ENCODE measurements around the gene GLIPR2. TPM values are rescaled to one million over a fixed set of nuclear protein-coding genes. Genes with fewer than 3 reads are reported as not detected.

The GLIPR2 gene
- total RNA-seq, 4 donors from 2014 or later, result 3.2 to 8.8 (median 5.6) TPM

- WGBS, result 12% methylated on average over 18 of the region's 18 CpGs
- Histone ChIP-seq H3K4me3 (peak overlapping the region; percentile 82), H3K36me3 (no peaks in the 10 kb centered on the region), H3K27ac (peak overlapping the region; percentile 79), H3K9me3 (no peaks in the 10 kb centered on the region), H3K27me3 (peaks cover 18% of the 10 kb centered on the region), H3K4me1 (peaks cover 36% of the 10 kb centered on the region)
- no peak for TF ChIP-seq POLR2AphosphoS5 (IDR thresholded peaks at IDR 0.05)
- TF ChIP-seq POLR2A (IDR thresholded peaks at IDR 0.05), result no peak
- TF ChIP-seq EP300 (IDR thresholded peaks at IDR 0.05), result no peak
- no peak for TF ChIP-seq CTCF (IDR thresholded peaks at IDR 0.05)
- DNase-seq (ENCODE audit: low spot score in 2 of 2), result peak; percentile 79 to 83
These were observed 727 bp upstream of the GLIPR2 start for GRCh38 chr9:36135741-36136271.

- WGBS, result 0% methylated on average over 14 of the region's 40 CpGs
- Histone ChIP-seq H3K4me3 (peak overlapping the region; percentile 82), H3K36me3 (no peaks in the 10 kb centered on the region), H3K9me3 (no peaks in the 10 kb centered on the region), H3K27me3 (peaks cover 18% of the 10 kb centered on the region), H3K27ac (peak overlapping the region; percentile 79), H3K4me1 (peaks cover 47% of the 10 kb centered on the region)
- TF ChIP-seq POLR2A (IDR thresholded peaks at IDR 0.05) (no peak), EP300 (IDR thresholded peaks at IDR 0.05) (no peak), POLR2AphosphoS5 (IDR thresholded peaks at IDR 0.05) (no peak), CTCF (IDR thresholded peaks at IDR 0.05) (no peak)
- DNase-seq (ENCODE audit: low spot score in 2 of 2), result peak in 1 of 2 donors; percentile 67
These were observed 410 bp downstream of the GLIPR2 start for GRCh38 chr9:36136894-36137391.

GRCh38 chr9:36137392-36138004, 965 bp downstream of the GLIPR2 start:
- Histone ChIP-seq H3K27me3 (peaks cover 18% of the 10 kb centered on the region), H3K9me3 (no peaks in the 10 kb centered on the region), H3K27ac (peak overlapping the region; percentile 79), H3K4me1 (peaks cover 53% of the 10 kb centered on the region), H3K4me3 (peak overlapping the region; percentile 82), H3K36me3 (no peaks in the 10 kb centered on the region)
- DNase-seq (ENCODE audit: low spot score in 2 of 2), result peak; percentile 72 to 74
- TF ChIP-seq EP300 (IDR thresholded peaks at IDR 0.05) (no peak), POLR2AphosphoS5 (IDR thresholded peaks at IDR 0.05) (no peak), CTCF (IDR thresholded peaks at IDR 0.05) (no peak), POLR2A (IDR thresholded peaks at IDR 0.05) (no peak)
- WGBS, result 29% methylated on average over 12 of the region's 12 CpGs

GRCh38 chr9:36138496-36138895, 2.0 kb downstream of the GLIPR2 start:
- DNase-seq (ENCODE audit: low spot score in 2 of 2), result peak in 1 of 2 donors; percentile 4
- Histone ChIP-seq H3K9me3 (no peaks in the 10 kb centered on the region), H3K36me3 (no peaks in the 10 kb centered on the region), H3K27me3 (peaks cover 18% of the 10 kb centered on the region), H3K4me3 (no peak overlapping the region), H3K4me1 (peaks cover 61% of the 10 kb centered on the region), H3K27ac (no peak overlapping the region)
- TF ChIP-seq POLR2AphosphoS5 (IDR thresholded peaks at IDR 0.05) (no peak), CTCF (IDR thresholded peaks at IDR 0.05) (no peak), EP300 (IDR thresholded peaks at IDR 0.05) (no peak), POLR2A (IDR thresholded peaks at IDR 0.05) (no peak)
- 93% methylated on average over 10 of the region's 10 CpGs for WGBS

- no peaks in the 10 kb centered on the region for H3K9me3 ChIP-seq
- H3K36me3 ChIP-seq, result no peaks in the 10 kb centered on the region
- 99% methylated on average over 5 of the region's 5 CpGs for WGBS
- H3K27me3 ChIP-seq, result peaks cover 18% of the 10 kb centered on the region
- peaks cover 61% of the 10 kb centered on the region for H3K4me1 ChIP-seq
- no peak for DNase-seq (ENCODE audit: low spot score in 2 of 2)
- H3K4me3 ChIP-seq, result no peak overlapping the region
- TF ChIP-seq POLR2A (IDR thresholded peaks at IDR 0.05), result no peak
- no peak for TF ChIP-seq CTCF (IDR thresholded peaks at IDR 0.05)
- TF ChIP-seq POLR2AphosphoS5 (IDR thresholded peaks at IDR 0.05), result no peak
- no peak for TF ChIP-seq EP300 (IDR thresholded peaks at IDR 0.05)
- no peak overlapping the region for H3K27ac ChIP-seq
These were observed 2.4 kb downstream of the GLIPR2 start for GRCh38 chr9:36138901-36139300.
